AG09319 (cell line): ENCODE results near the gene P2RY11.

Experiments used
- DNase-seq: peaks from one replicate; pipeline ENCODE4 v3.0.0-alpha.2; 2010; ENCODE audit warnings: low read depth; ENCODE audit errors: extremely low read depth
- CTCF ChIP-seq: IDR thresholded peaks from 2 replicates; pipeline ENCODE4 v1.5.1; 2011; ENCODE audit warnings: low read depth, mild to moderate bottlenecking, inconsistent platforms, low read length, moderate library complexity

Gene P2RY11

GRCh38 chr19:10152100-10152499 lies 40.6 kb downstream of the P2RY11 start:
- no peak for TF ChIP-seq CTCF
- no peak for DNase-seq

- DNase-seq: no peak
Measured at GRCh38 chr19:10155839-10156238, 44.3 kb downstream of the P2RY11 start.

GRCh38 chr19:10158071-10158470 lies 46.6 kb downstream of the P2RY11 start:
- no peak for DNase-seq
- TF ChIP-seq CTCF: no peak

More at GRCh38 chr19:10155839-10156238, 44.3 kb downstream of the P2RY11 start:
- no peak for TF ChIP-seq CTCF

GRCh38 chr19:10158485-10158884 lies 47.0 kb downstream of the P2RY11 start:
- no peak for TF ChIP-seq CTCF
- DNase-seq: no peak

GRCh38 chr19:10159610-10160009 lies 48.1 kb downstream of the P2RY11 start:
- TF ChIP-seq CTCF: no peak
- DNase-seq: no peak

- DNase-seq: no peak
- TF ChIP-seq CTCF: no peak
Measured at GRCh38 chr19:10163536-10163935, 52.0 kb downstream of the P2RY11 start.
